Measurements from ENCODE around the gene HRH3. TPM values are rescaled to one million over a fixed set of nuclear protein-coding genes. Genes with fewer than 3 reads are reported as not detected.

HRH3 gene
- polyA plus RNA-seq, 1 donor from 2014 or later: 2.8 TPM

DNA sequence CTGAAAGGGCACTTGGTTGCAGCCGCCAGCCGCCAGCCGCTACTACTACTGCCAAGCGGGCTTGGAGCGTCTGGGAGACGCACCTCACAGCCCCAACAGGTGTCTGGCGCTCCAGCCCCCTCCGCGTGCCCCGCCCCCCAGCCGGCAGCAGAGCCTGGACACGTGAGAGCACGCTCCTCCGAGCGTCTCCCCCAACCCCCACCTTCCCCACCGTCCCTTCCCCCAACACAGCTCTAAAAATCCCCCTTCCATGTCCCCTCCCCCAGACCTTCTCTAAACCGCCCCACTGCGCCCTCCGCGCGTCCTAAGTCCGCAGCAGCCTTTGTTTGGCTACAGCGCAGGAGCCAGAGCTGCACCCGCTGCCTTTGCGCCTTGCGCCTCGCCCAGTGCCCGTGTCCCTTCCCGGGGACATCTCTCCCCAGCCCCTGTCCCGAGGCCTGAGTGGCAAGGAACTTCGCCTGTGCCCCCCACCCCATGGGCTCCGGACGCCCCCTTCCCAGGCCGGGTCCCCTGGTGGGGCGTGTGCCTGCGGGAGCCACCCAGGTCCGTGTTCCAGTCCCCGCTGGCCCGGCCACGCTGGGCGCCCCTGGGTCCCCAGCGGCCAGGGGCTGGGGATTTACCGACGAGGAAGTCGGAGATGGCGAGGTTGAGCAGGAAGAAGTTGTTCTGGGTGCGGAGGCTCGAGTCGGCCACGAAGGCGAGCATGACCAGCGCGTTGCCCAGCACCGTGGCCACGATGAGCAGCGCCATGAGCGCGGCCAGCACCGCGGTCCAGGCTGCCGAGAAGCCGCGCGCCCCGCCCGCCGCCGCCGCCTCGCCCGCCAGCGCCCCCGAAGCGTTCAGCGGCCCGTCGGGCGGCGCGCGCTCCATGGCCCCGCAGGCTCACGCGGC is 732 bp downstream of the HRH3 start:
- H3K9ac ChIP-seq (ENCODE audit: low read length): peak overlapping the region; percentile 61
- H3K4me3 ChIP-seq (ENCODE audit: low read length): peak overlapping the region; percentile 78
- peaks cover 34% of the 10 kb centered on the region for H3K27me3 ChIP-seq (ENCODE audit: insufficient read depth, low read depth, low read length)
- H3K9me2 ChIP-seq (ENCODE audit: insufficient read depth, low read length): no peaks in the 10 kb centered on the region
- no peak overlapping the region for H3K27ac ChIP-seq (ENCODE audit: low read length)
- TF ChIP-seq POLR2AphosphoS5 (IDR thresholded peaks at IDR 0.05): peak; percentile 19
- TF ChIP-seq MXI1 (conservative IDR thresholded peaks at IDR 0.05; ENCODE audit: poor library complexity, severe bottlenecking): peak; percentile 45
- TF ChIP-seq, protein P1, sequence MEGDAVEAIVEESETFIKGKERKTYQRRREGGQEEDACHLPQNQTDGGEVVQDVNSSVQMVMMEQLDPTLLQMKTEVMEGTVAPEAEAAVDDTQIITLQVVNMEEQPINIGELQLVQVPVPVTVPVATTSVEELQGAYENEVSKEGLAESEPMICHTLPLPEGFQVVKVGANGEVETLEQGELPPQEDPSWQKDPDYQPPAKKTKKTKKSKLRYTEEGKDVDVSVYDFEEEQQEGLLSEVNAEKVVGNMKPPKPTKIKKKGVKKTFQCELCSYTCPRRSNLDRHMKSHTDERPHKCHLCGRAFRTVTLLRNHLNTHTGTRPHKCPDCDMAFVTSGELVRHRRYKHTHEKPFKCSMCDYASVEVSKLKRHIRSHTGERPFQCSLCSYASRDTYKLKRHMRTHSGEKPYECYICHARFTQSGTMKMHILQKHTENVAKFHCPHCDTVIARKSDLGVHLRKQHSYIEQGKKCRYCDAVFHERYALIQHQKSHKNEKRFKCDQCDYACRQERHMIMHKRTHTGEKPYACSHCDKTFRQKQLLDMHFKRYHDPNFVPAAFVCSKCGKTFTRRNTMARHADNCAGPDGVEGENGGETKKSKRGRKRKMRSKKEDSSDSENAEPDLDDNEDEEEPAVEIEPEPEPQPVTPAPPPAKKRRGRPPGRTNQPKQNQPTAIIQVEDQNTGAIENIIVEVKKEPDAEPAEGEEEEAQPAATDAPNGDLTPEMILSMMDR (IDR thresholded peaks at IDR 0.05; ENCODE audit: poor library complexity, severe bottlenecking): peak; percentile 12
- no peak for TF ChIP-seq SMC3 (conservative IDR thresholded peaks at IDR 0.05; ENCODE audit: poor library complexity)
- H2AFZ ChIP-seq (ENCODE audit: low read depth, low read length): no peak overlapping the region
- no peaks in the 10 kb centered on the region for H3K79me2 ChIP-seq (replicated peaks; ENCODE audit: insufficient read depth, low read length)
- H3F3A ChIP-seq (ENCODE audit: insufficient read depth, low read length, poor library complexity, severe bottlenecking): no peaks in the 10 kb centered on the region
- no peaks in the 10 kb centered on the region for H4K20me1 ChIP-seq (ENCODE audit: insufficient read depth)
- no peaks in the 10 kb centered on the region for H3K36me3 ChIP-seq (ENCODE audit: insufficient read depth, low read length)
- H3K9me3 ChIP-seq (ENCODE audit: low read length): no peaks in the 10 kb centered on the region
- H3K4me2 ChIP-seq (ENCODE audit: low read length): peak overlapping the region; percentile 75

DNA sequence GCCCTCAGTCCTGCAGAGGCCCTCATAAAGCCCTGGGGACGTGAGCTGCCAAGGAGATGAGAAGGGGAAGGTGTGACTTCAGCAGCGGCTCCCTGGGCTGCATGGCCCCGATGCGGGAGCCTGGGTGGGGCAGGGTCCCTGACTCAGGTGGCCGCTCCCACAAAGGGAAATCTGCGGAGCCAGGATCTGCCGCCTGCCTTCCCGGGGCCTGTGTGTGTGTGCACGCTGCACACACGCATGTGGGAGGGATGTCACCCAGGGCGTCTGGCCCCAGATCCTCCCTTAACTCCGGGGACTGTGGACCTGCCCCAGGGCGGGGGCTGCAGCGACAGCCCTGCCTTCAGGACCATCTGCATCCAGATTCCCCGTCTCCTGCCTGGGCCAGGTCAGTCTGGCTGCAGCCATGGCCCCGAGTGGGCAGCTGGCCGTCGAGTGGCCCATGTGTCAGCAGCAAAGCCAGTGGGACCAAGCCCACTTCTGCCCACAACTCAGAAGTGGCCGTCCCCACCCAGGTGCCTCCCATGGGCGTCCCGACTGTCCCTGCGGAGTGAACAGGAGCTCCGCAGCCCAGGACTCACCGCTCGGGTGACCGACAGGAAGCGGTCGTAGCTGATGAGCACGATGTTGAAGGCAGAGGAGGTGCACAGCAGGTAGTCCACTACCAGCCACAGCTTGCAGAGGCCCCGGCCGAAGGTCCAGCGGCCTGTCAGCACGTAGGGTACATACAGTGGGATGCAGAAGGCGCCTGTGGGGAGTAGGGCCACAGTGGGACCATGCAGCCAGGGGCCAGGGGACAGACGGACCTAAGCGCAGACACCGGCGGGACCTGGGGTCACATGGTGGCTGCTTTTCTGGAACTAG is 1.9 kb downstream of the HRH3 start:
- Histone ChIP-seq H3K9ac (ENCODE audit: low read length) (peak overlapping the region; percentile 61), H3K27ac (ENCODE audit: low read length) (no peak overlapping the region), H3K4me3 (ENCODE audit: low read length) (peak overlapping the region; percentile 78), H3K9me2 (ENCODE audit: insufficient read depth, low read length) (no peaks in the 10 kb centered on the region), H3K79me2 (replicated peaks; ENCODE audit: insufficient read depth, low read length) (no peaks in the 10 kb centered on the region), H4K20me1 (ENCODE audit: insufficient read depth) (no peaks in the 10 kb centered on the region), H3K27me3 (ENCODE audit: insufficient read depth, low read depth, low read length) (peaks cover 34% of the 10 kb centered on the region), H3F3A (ENCODE audit: insufficient read depth, low read length, poor library complexity, severe bottlenecking) (no peaks in the 10 kb centered on the region), H3K4me2 (ENCODE audit: low read length) (peak overlapping the region; percentile 39), H2AFZ (ENCODE audit: low read depth, low read length) (no peak overlapping the region), H3K36me3 (ENCODE audit: insufficient read depth, low read length) (no peaks in the 10 kb centered on the region), H3K9me3 (ENCODE audit: low read length) (no peaks in the 10 kb centered on the region)
- TF ChIP-seq TAF1 (IDR thresholded peaks at IDR 0.05; ENCODE audit: low read depth) (no peak), EZH2 (IDR thresholded peaks at IDR 0.05; ENCODE audit: borderline replicate concordance, insufficient read depth, low read length, poor library complexity, severe bottlenecking) (no peak), SMC3 (conservative IDR thresholded peaks at IDR 0.05; ENCODE audit: poor library complexity) (no peak), POLR2AphosphoS5 (IDR thresholded peaks at IDR 0.05) (no peak), RAD21 (conservative IDR thresholded peaks at IDR 0.05) (no peak), MXI1 (conservative IDR thresholded peaks at IDR 0.05; ENCODE audit: poor library complexity, severe bottlenecking) (no peak), EP300 (conservative IDR thresholded peaks at IDR 0.05; ENCODE audit: poor library complexity, severe bottlenecking) (no peak)
- TF ChIP-seq, protein P2, sequence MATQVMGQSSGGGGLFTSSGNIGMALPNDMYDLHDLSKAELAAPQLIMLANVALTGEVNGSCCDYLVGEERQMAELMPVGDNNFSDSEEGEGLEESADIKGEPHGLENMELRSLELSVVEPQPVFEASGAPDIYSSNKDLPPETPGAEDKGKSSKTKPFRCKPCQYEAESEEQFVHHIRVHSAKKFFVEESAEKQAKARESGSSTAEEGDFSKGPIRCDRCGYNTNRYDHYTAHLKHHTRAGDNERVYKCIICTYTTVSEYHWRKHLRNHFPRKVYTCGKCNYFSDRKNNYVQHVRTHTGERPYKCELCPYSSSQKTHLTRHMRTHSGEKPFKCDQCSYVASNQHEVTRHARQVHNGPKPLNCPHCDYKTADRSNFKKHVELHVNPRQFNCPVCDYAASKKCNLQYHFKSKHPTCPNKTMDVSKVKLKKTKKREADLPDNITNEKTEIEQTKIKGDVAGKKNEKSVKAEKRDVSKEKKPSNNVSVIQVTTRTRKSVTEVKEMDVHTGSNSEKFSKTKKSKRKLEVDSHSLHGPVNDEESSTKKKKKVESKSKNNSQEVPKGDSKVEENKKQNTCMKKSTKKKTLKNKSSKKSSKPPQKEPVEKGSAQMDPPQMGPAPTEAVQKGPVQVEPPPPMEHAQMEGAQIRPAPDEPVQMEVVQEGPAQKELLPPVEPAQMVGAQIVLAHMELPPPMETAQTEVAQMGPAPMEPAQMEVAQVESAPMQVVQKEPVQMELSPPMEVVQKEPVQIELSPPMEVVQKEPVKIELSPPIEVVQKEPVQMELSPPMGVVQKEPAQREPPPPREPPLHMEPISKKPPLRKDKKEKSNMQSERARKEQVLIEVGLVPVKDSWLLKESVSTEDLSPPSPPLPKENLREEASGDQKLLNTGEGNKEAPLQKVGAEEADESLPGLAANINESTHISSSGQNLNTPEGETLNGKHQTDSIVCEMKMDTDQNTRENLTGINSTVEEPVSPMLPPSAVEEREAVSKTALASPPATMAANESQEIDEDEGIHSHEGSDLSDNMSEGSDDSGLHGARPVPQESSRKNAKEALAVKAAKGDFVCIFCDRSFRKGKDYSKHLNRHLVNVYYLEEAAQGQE (IDR thresholded peaks at IDR 0.05; ENCODE audit: borderline replicate concordance): no peak
- TF ChIP-seq, protein P1 (IDR thresholded peaks at IDR 0.05; ENCODE audit: poor library complexity, severe bottlenecking): no peak
